ENCODE data around the gene RBM46.
"Not testable (repeated sequence)": the region's sequence is repeated elsewhere in the genome, so short reads cannot be mapped to it uniquely, and the experiment has no call there.

The RBM46 gene

GRCh38 chr4:154838155-154838554 lies 57.1 kb downstream of the RBM46 start:
- no peak for DNase-seq

- no peak for DNase-seq
Measured at GRCh38 chr4:154838694-154839093, 57.6 kb downstream of the RBM46 start.

GRCh38 chr4:154854362-154854761 lies 73.3 kb downstream of the RBM46 start:
- DNase-seq, result no peak

GRCh38 chr4:154858166-154858565 lies 77.1 kb downstream of the RBM46 start:
- no peak for DNase-seq

- DNase-seq, result no peak
Measured at GRCh38 chr4:154868414-154869194, 87.5 kb downstream of the RBM46 start.

- no peak for DNase-seq
Measured at GRCh38 chr4:154869301-154869700, 88.2 kb downstream of the RBM46 start.

GRCh38 chr4:154872198-154872597 lies 91.1 kb downstream of the RBM46 start:
- DNase-seq, result no peak

- not testable (repeated sequence) for DNase-seq
Measured at GRCh38 chr4:154874049-154874448, 93.0 kb downstream of the RBM46 start.

GRCh38 chr4:154877110-154877760 lies 96.2 kb downstream of the RBM46 start:
- DNase-seq, result no peak
